Activated CD4-positive, alpha-beta T cell treated with anti-CD3 and anti-CD28 coated beads for 24 hours (primary cell): ENCODE measurements around the gene KCNB1.

Experiments used
- DNase-seq, 2 donors: peaks; one replicate each; pipeline ENCODE4 v3.0.0-alpha.2; 2020; ENCODE audit warnings: low read depth in 2 of 2

Gene KCNB1

GRCh38 chr20:49482621-49483017 lies at the start of gene KCNB1:
KCNB1 (minus strand) TSS chr20:49482668; CDS start chr20:49482480, 188 bp downstream.
- peak; percentile 13 to 17 for DNase-seq

GRCh38 chr20:49529470-49529869 lies 47.0 kb upstream of the KCNB1 start:
- no peak for DNase-seq

GRCh38 chr20:49526568-49526967 lies 44.1 kb upstream of the KCNB1 start:
- no peak for DNase-seq

- no peak for DNase-seq
Observed at GRCh38 chr20:49526056-49526455, 43.6 kb upstream of the KCNB1 start.

- DNase-seq = no peak
Observed at GRCh38 chr20:49523767-49524360, 41.4 kb upstream of the KCNB1 start.

GRCh38 chr20:49521356-49521755 lies 38.9 kb upstream of the KCNB1 start:
- no peak for DNase-seq

GRCh38 chr20:49519777-49520359 lies 37.4 kb upstream of the KCNB1 start:
- no peak for DNase-seq

- DNase-seq = no peak
Observed at GRCh38 chr20:49519212-49519712, 36.8 kb upstream of the KCNB1 start.

GRCh38 chr20:49518576-49518975 lies 36.1 kb upstream of the KCNB1 start:
- no peak for DNase-seq

- no peak for DNase-seq
Observed at GRCh38 chr20:49517805-49518100, 35.3 kb upstream of the KCNB1 start.

GRCh38 chr20:49516916-49517804 lies 34.7 kb upstream of the KCNB1 start:
- no peak for DNase-seq

- DNase-seq = no peak
Observed at GRCh38 chr20:49515586-49515985, 33.1 kb upstream of the KCNB1 start.

- DNase-seq = no peak
Observed at GRCh38 chr20:49513517-49513916, 31.0 kb upstream of the KCNB1 start.

- no peak for DNase-seq
Observed at GRCh38 chr20:49513009-49513408, 30.5 kb upstream of the KCNB1 start.

GRCh38 chr20:49511788-49512525 lies 29.5 kb upstream of the KCNB1 start:
- DNase-seq = no peak

- DNase-seq = no peak
Observed at GRCh38 chr20:49510562-49511122, 28.2 kb upstream of the KCNB1 start.

GRCh38 chr20:49508435-49509199 lies 26.1 kb upstream of the KCNB1 start:
- DNase-seq = no peak

GRCh38 chr20:49507741-49508434 lies 25.4 kb upstream of the KCNB1 start:
- DNase-seq = no peak

- DNase-seq = no peak
Observed at GRCh38 chr20:49505518-49505917, 23.1 kb upstream of the KCNB1 start.

GRCh38 chr20:49503176-49503575 lies 20.7 kb upstream of the KCNB1 start:
- DNase-seq = no peak
